Uterus (tissue), 2 donors: ENCODE measurements around the gene PDPK1.
"Not testable (repeated sequence)": the region's sequence is repeated elsewhere in the genome, so short reads cannot be mapped to it uniquely, and the experiment has no call there.

Source experiments
- POLR2A ChIP-seq, 2 donors: fragments of 450-650 bp; IDR thresholded peaks; one replicate each; pipeline ENCODE4 v1.6.1; 2016; ENCODE audit warnings: antibody characterized with exemption in 2 of 2, mild to moderate bottlenecking in 1 of 2, moderate library complexity in 1 of 2
- TF ChIP-seq, protein P1 (sequence below), 4 experiments: fragments of 200-600 bp in 2 of 4; fragments of 450-650 bp in 2 of 4; sonication (generic) in 2 of 4; IDR thresholded peaks; one replicate each; pipeline ENCODE4 v1.5.1; 2016 to 2019; ENCODE audit warnings: antibody characterized with exemption in 4 of 4, mild to moderate bottlenecking in 2 of 4, moderate library complexity in 1 of 4

DNA sequence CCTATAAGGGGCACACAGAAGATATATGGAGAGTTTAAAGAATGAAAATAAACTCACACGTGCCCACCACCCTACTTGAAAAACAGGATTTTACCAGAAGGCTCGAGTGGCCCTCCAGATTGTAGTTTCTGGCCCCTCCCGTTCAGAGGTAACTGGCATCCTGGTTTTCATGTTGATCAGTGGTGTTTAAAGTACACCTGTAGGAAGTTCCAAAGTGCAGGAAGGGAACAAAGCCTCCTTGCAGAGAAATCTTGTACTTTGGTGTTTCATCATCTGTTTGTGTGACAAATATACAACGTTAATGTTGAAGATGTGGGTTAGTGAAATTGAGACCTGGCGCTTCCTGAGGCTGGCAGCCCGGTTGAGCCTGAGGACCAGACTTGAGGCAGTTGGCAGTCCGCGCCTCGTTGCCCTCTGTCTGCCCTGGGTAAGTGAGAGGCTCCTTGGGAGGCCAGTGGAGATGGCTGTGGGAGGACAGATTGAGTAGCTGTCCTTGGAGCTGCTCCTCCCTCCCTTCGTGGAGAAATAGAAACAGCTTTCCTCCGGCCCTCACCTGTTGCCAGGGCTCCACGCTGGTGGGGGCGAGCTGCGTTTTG lies 12.6 kb downstream of the PDPK1 start:
- TF ChIP-seq POLR2A (IDR thresholded peaks at IDR 0.05), result not testable (repeated sequence)
- TF ChIP-seq, protein P1, sequence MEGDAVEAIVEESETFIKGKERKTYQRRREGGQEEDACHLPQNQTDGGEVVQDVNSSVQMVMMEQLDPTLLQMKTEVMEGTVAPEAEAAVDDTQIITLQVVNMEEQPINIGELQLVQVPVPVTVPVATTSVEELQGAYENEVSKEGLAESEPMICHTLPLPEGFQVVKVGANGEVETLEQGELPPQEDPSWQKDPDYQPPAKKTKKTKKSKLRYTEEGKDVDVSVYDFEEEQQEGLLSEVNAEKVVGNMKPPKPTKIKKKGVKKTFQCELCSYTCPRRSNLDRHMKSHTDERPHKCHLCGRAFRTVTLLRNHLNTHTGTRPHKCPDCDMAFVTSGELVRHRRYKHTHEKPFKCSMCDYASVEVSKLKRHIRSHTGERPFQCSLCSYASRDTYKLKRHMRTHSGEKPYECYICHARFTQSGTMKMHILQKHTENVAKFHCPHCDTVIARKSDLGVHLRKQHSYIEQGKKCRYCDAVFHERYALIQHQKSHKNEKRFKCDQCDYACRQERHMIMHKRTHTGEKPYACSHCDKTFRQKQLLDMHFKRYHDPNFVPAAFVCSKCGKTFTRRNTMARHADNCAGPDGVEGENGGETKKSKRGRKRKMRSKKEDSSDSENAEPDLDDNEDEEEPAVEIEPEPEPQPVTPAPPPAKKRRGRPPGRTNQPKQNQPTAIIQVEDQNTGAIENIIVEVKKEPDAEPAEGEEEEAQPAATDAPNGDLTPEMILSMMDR (IDR thresholded peaks at IDR 0.05), result not testable (repeated sequence)
